Activated CD4-positive, alpha-beta T cell treated with anti-CD3 and anti-CD28 coated beads, Interleukin-2, amount 50 U/mL, for 24 hours (primary cell): ENCODE measurements around the gene KCTD14.
"Not testable (repeated sequence)": the region's sequence is repeated elsewhere in the genome, so short reads cannot be mapped to it uniquely, and the experiment has no call there.

ENCODE experiments used
- DNase-seq, 2 donors: peaks; one replicate each; pipeline ENCODE4 v3.0.0-alpha.2; 2020; ENCODE audit warnings: low read depth in 1 of 2, low spot score in 1 of 2

The KCTD14 gene

GRCh38 chr11:78048561-78048960 is 25.5 kb upstream of the KCTD14 start:
- no peak for DNase-seq

GRCh38 chr11:78046486-78046854 is 23.4 kb upstream of the KCTD14 start:
- DNase-seq: no peak

- DNase-seq: peak; percentile 62 to 65
These were observed 22.9 kb upstream of the KCTD14 start for GRCh38 chr11:78045851-78046485.

GRCh38 chr11:78044706-78045105 is 21.6 kb upstream of the KCTD14 start:
- DNase-seq: no peak

GRCh38 chr11:78041843-78042440 is 18.9 kb upstream of the KCTD14 start:
- no peak for DNase-seq

GRCh38 chr11:78041380-78041719 is 18.3 kb upstream of the KCTD14 start:
- not testable (repeated sequence) for DNase-seq

- DNase-seq: no peak
These were observed 17.8 kb upstream of the KCTD14 start for GRCh38 chr11:78040691-78041379.

- no peak for DNase-seq
These were observed 17.0 kb upstream of the KCTD14 start for GRCh38 chr11:78039919-78040671.

- no peak for DNase-seq
These were observed 16.4 kb upstream of the KCTD14 start for GRCh38 chr11:78039391-78039918.

GRCh38 chr11:78038697-78039313 is 15.7 kb upstream of the KCTD14 start:
- DNase-seq: no peak

- no peak for DNase-seq
These were observed 14.9 kb upstream of the KCTD14 start for GRCh38 chr11:78037825-78038620.

GRCh38 chr11:78037056-78037455 is 14.0 kb upstream of the KCTD14 start:
- DNase-seq: no peak

- DNase-seq: no peak
These were observed 13.2 kb upstream of the KCTD14 start for GRCh38 chr11:78036313-78036712.

- DNase-seq: no peak
These were observed 11.5 kb upstream of the KCTD14 start for GRCh38 chr11:78034623-78035022.

- no peak for DNase-seq
These were observed 10.0 kb upstream of the KCTD14 start for GRCh38 chr11:78033040-78033439.

- no peak for DNase-seq
These were observed 9.0 kb upstream of the KCTD14 start for GRCh38 chr11:78032090-78032489.

- no peak for DNase-seq
These were observed 8.6 kb upstream of the KCTD14 start for GRCh38 chr11:78031629-78032028.

- DNase-seq: no peak
These were observed 7.6 kb upstream of the KCTD14 start for GRCh38 chr11:78030429-78031325.

- DNase-seq: not testable (repeated sequence)
These were observed 5.3 kb upstream of the KCTD14 start for GRCh38 chr11:78028423-78028822.
